HG03108 (cell line): ENCODE data around the gene MAP7D1.
"Not testable (repeated sequence)": the region's sequence is repeated elsewhere in the genome, so short reads cannot be mapped to it uniquely, and the experiment has no call there.

Experiments
- ATAC-seq: cut with Tn5 transposase; IDR thresholded peaks from one replicate; pipeline ENCODE4 v1.9.1; 2021; ENCODE audit warnings: moderate library complexity; ENCODE audit not compliant: unreplicated experiment

Gene MAP7D1

GRCh38 chr1:36199934-36200741 lies 44.2 kb downstream of the MAP7D1 start:
- no peak for ATAC-seq

GRCh38 chr1:36203027-36203553 lies 47.1 kb downstream of the MAP7D1 start:
- ATAC-seq = no peak

- no peak for ATAC-seq
These were observed 47.8 kb downstream of the MAP7D1 start for GRCh38 chr1:36203554-36204346.

GRCh38 chr1:36204347-36204909 lies 48.5 kb downstream of the MAP7D1 start:
- no peak for ATAC-seq

- no peak for ATAC-seq
These were observed 50.4 kb downstream of the MAP7D1 start for GRCh38 chr1:36206323-36206858.

GRCh38 chr1:36207339-36207738 lies 51.4 kb downstream of the MAP7D1 start:
- no peak for ATAC-seq

GRCh38 chr1:36208978-36209703 lies 53.2 kb downstream of the MAP7D1 start:
- no peak for ATAC-seq

GRCh38 chr1:36211307-36211706 lies 55.3 kb downstream of the MAP7D1 start:
- no peak for ATAC-seq

- ATAC-seq = no peak
These were observed 55.9 kb downstream of the MAP7D1 start for GRCh38 chr1:36211841-36212240.

- no peak for ATAC-seq
These were observed 56.8 kb downstream of the MAP7D1 start for GRCh38 chr1:36212782-36213181.

GRCh38 chr1:36217670-36218069 lies 61.7 kb downstream of the MAP7D1 start:
- ATAC-seq = no peak

GRCh38 chr1:36221901-36222300 lies 65.9 kb downstream of the MAP7D1 start:
- ATAC-seq = not testable (repeated sequence)

- ATAC-seq = no peak
These were observed 66.8 kb downstream of the MAP7D1 start for GRCh38 chr1:36222481-36223380.

- ATAC-seq = peak; percentile 18
These were observed 67.5 kb downstream of the MAP7D1 start for GRCh38 chr1:36223381-36223995.

GRCh38 chr1:36223996-36224536 lies 68.1 kb downstream of the MAP7D1 start, which contains the start of gene THRAP3:
TSS of gene THRAP3 (plus strand) at chr1:36224443. CDS start at chr1:36282564, 58,121 bp downstream.
- peak; percentile 92 for ATAC-seq

- ATAC-seq = peak; percentile 36
These were observed 68.8 kb downstream of the MAP7D1 start for GRCh38 chr1:36224537-36225282.

- no peak for ATAC-seq
These were observed 69.4 kb downstream of the MAP7D1 start for GRCh38 chr1:36225283-36225899.

GRCh38 chr1:36230279-36230678 lies 74.3 kb downstream of the MAP7D1 start:
- not testable (repeated sequence) for ATAC-seq
